Right renal pelvis (tissue), 4 donors: ENCODE results near the gene ASB10. TPM values are rescaled to one million over a fixed set of nuclear protein-coding genes. Genes with fewer than 3 reads are reported as not detected.

Experiments
- DNase-seq, 4 donors: peaks; one replicate each; pipeline ENCODE4 v3.0.0-alpha.2; 2013; ENCODE audit warnings: low read depth in 4 of 4, low spot score in 3 of 4, missing footprints in 1 of 4
- polyA plus RNA-seq, 4 donors: library from polyadenylated mRNA; unstranded; fragments of 120-200 nt; gene quantifications; one replicate each; pipeline ENCODE4 v1.2.1, GENCODE V29; 2013; ENCODE audit not compliant: insufficient read length in 4 of 4

Gene ASB10
- polyA plus RNA-seq, 4 donors: not detected

- no peak for DNase-seq
These were observed 4.5 kb upstream of the ASB10 start for GRCh38 chr7:151191544-151191943.

GRCh38 chr7:151189038-151189437, 2.0 kb upstream of the ASB10 start:
- no peak for DNase-seq

- DNase-seq: no peak
These were observed 1.1 kb upstream of the ASB10 start for GRCh38 chr7:151188252-151188542.

- DNase-seq: no peak
These were observed 580 bp upstream of the ASB10 start for GRCh38 chr7:151187409-151188251.

GRCh38 chr7:151185762-151186639, 1.0 kb downstream of the ASB10 start:
- DNase-seq: no peak

- DNase-seq: no peak
These were observed 6.0 kb downstream of the ASB10 start for GRCh38 chr7:151181011-151181431.

- no peak for DNase-seq
These were observed 7.1 kb downstream of the ASB10 start for GRCh38 chr7:151179946-151180345.

GRCh38 chr7:151179287-151179860, 7.7 kb downstream of the ASB10 start:
- DNase-seq: no peak

- no peak for DNase-seq
These were observed 8.2 kb downstream of the ASB10 start for GRCh38 chr7:151178831-151179230.

GRCh38 chr7:151178236-151178635, 8.8 kb downstream of the ASB10 start:
- no peak for DNase-seq

- DNase-seq: no peak
These were observed 9.7 kb downstream of the ASB10 start for GRCh38 chr7:151177310-151177709.

- no peak for DNase-seq
These were observed 10.6 kb downstream of the ASB10 start for GRCh38 chr7:151176401-151176800.

GRCh38 chr7:151175793-151176311, 11.2 kb downstream of the ASB10 start:
- no peak for DNase-seq

GRCh38 chr7:151175047-151175792, 11.8 kb downstream of the ASB10 start:
- DNase-seq: no peak

- no peak for DNase-seq
These were observed 12.6 kb downstream of the ASB10 start for GRCh38 chr7:151174246-151175046.

- no peak for DNase-seq
These were observed 13.4 kb downstream of the ASB10 start for GRCh38 chr7:151173386-151174245.

- peak in 3 of 4 donors; percentile 47 to 60 (median 55) for DNase-seq
These were observed 14.5 kb downstream of the ASB10 start for GRCh38 chr7:151172273-151173141.

- DNase-seq: no peak
These were observed 18.3 kb downstream of the ASB10 start for GRCh38 chr7:151168787-151169162.
